Measurements from ENCODE around the gene RPA1. TPM values are rescaled to one million over a fixed set of nuclear protein-coding genes. Genes with fewer than 3 reads are reported as not detected.

Gene RPA1
- total RNA-seq, result 26.0 and 26.8 TPM in 2 replicates

GRCh38 chr17:1829592-1830257 lies at the start of gene RPA1, which contains the start of gene SMYD4:
RPA1 (plus strand) TSS chr17:1830005; CDS start chr17:1830094, 89 bp downstream.
SMYD4 (minus strand) TSS chr17:1829902; CDS start chr17:1827994, 1,908 bp downstream.

Other genes with a start within 250 kb of the RPA1 start
- gene SLC43A2, start 201.2 kb upstream of the RPA1 start, total RNA-seq, result 8.5 and 13.5 TPM in 2 replicates
- gene SCARF1, start 184.3 kb upstream of the RPA1 start, total RNA-seq, result 4.2 and 7.6 TPM in 2 replicates
- gene RILP, start 180.1 kb upstream of the RPA1 start, total RNA-seq, result 14.4 and 21.2 TPM in 2 replicates
- gene PRPF8, start 145.1 kb upstream of the RPA1 start, total RNA-seq, result 99.4 and 109 TPM in 2 replicates
- 2.3 and 3.6 TPM in 2 replicates for gene TLCD2, start 119.6 kb upstream of the RPA1 start, total RNA-seq
- gene WDR81, start 105.3 kb upstream of the RPA1 start, total RNA-seq, result 36.5 and 36.7 TPM in 2 replicates
- gene SERPINF2, start 87.1 kb upstream of the RPA1 start, total RNA-seq, result 0.69 and 1.8 TPM in 2 replicates
- gene SERPINF1, start 67.9 kb upstream of the RPA1 start, total RNA-seq, result 2,338 and 2,916 TPM in 2 replicates
- 5.6 and 6.1 TPM in 2 replicates for gene SMYD4, start 103 bp upstream of the RPA1 start, total RNA-seq
- 2.6 and 4.8 TPM in 2 replicates for gene RTN4RL1, start 195.3 kb downstream of the RPA1 start, total RNA-seq
- gene DPH1, start 200.1 kb downstream of the RPA1 start, total RNA-seq, result 22.2 and 25.2 TPM in 2 replicates
- 26.9 and 48.5 TPM in 2 replicates for gene OVCA2, start 212.0 kb downstream of the RPA1 start, total RNA-seq
- gene HIC1, start 225.1 kb downstream of the RPA1 start, total RNA-seq, result 49.2 and 51.7 TPM in 2 replicates